HL-60 (cell line): ENCODE data around the gene DOCK1.

ENCODE experiments used
- DNase-seq, 2 experiments: peaks; one replicate each; pipeline ENCODE4 v3.0.0-alpha.2; 2010 to 2020; ENCODE audit warnings: low read depth in 1 of 2, low spot score in 1 of 2
- H3K27ac ChIP-seq: fragments of 250-450 bp; sonication (Bioruptor Pico); replicated peaks from 2 replicates; pipeline ENCODE4 v1.5.1; 2020; ENCODE audit warnings: mild to moderate bottlenecking, moderate library complexity
- H3K27me3 ChIP-seq: fragments of 250-450 bp; sonication (Bioruptor Pico); 2 replicates; pipeline ENCODE4 v1.5.1; 2021; ENCODE audit warnings: mild to moderate bottlenecking, moderate library complexity; ENCODE audit not compliant: insufficient read depth, poor library complexity, severe bottlenecking
- H3K4me3 ChIP-seq: replicated peaks from 2 replicates; pipeline ENCODE4 v1.5.1; 2011; ENCODE audit warnings: mild to moderate bottlenecking, control low read depth, low read length; ENCODE audit not compliant: insufficient read depth
- GABPA ChIP-seq: IDR thresholded peaks from 2 replicates; pipeline ENCODE4 v1.6.1; 2012; ENCODE audit warnings: low read depth
- POLR2AphosphoS5 ChIP-seq: IDR thresholded peaks from 2 replicates; pipeline ENCODE4 v1.6.1; 2012; ENCODE audit warnings: low read depth
- SPI1 ChIP-seq: IDR thresholded peaks from 2 replicates; pipeline ENCODE4 v1.6.1; 2012; ENCODE audit warnings: low read depth, mild to moderate bottlenecking, borderline replicate concordance
- TF ChIP-seq, protein P1 (sequence below): IDR thresholded peaks from one replicate; pipeline ENCODE4 v1.5.1; 2011; ENCODE audit warnings: low read length, control low read depth, inconsistent platforms; ENCODE audit not compliant: insufficient read depth
- TF ChIP-seq, protein P2 (sequence below): IDR thresholded peaks from 2 replicates; pipeline ENCODE4 v1.6.1; 2012; ENCODE audit warnings: low read depth; ENCODE audit not compliant: insufficient replicate concordance

The DOCK1 gene

DNA sequence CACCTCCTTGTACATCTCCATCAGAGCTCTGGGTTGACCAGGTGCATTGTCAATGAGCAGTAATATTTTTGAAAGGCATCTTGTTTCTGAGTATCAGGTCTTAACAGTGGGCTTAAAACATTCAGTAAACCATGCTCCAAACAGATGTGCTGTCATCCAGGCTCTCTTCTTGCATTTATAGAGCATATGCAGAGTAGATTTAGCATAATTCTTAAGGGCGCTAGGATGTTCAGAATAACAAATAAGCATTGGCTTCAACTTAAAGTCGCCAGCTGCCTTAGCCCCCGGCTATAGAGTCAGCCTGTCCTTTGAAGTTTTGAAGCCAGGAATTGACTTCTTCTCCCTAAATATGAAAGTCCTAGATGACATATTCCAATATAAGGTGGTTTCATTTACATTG, 421.7 kb downstream of the DOCK1 start:
- no peaks in the 10 kb centered on the region for H3K27me3 ChIP-seq
- TF ChIP-seq GABPA (no peak), SPI1 (no peak), POLR2AphosphoS5 (no peak)
- TF ChIP-seq, protein P1, sequence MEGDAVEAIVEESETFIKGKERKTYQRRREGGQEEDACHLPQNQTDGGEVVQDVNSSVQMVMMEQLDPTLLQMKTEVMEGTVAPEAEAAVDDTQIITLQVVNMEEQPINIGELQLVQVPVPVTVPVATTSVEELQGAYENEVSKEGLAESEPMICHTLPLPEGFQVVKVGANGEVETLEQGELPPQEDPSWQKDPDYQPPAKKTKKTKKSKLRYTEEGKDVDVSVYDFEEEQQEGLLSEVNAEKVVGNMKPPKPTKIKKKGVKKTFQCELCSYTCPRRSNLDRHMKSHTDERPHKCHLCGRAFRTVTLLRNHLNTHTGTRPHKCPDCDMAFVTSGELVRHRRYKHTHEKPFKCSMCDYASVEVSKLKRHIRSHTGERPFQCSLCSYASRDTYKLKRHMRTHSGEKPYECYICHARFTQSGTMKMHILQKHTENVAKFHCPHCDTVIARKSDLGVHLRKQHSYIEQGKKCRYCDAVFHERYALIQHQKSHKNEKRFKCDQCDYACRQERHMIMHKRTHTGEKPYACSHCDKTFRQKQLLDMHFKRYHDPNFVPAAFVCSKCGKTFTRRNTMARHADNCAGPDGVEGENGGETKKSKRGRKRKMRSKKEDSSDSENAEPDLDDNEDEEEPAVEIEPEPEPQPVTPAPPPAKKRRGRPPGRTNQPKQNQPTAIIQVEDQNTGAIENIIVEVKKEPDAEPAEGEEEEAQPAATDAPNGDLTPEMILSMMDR = no peak
- TF ChIP-seq, protein P2, sequence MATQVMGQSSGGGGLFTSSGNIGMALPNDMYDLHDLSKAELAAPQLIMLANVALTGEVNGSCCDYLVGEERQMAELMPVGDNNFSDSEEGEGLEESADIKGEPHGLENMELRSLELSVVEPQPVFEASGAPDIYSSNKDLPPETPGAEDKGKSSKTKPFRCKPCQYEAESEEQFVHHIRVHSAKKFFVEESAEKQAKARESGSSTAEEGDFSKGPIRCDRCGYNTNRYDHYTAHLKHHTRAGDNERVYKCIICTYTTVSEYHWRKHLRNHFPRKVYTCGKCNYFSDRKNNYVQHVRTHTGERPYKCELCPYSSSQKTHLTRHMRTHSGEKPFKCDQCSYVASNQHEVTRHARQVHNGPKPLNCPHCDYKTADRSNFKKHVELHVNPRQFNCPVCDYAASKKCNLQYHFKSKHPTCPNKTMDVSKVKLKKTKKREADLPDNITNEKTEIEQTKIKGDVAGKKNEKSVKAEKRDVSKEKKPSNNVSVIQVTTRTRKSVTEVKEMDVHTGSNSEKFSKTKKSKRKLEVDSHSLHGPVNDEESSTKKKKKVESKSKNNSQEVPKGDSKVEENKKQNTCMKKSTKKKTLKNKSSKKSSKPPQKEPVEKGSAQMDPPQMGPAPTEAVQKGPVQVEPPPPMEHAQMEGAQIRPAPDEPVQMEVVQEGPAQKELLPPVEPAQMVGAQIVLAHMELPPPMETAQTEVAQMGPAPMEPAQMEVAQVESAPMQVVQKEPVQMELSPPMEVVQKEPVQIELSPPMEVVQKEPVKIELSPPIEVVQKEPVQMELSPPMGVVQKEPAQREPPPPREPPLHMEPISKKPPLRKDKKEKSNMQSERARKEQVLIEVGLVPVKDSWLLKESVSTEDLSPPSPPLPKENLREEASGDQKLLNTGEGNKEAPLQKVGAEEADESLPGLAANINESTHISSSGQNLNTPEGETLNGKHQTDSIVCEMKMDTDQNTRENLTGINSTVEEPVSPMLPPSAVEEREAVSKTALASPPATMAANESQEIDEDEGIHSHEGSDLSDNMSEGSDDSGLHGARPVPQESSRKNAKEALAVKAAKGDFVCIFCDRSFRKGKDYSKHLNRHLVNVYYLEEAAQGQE = no peak
- no peak overlapping the region for H3K27ac ChIP-seq

DNA sequence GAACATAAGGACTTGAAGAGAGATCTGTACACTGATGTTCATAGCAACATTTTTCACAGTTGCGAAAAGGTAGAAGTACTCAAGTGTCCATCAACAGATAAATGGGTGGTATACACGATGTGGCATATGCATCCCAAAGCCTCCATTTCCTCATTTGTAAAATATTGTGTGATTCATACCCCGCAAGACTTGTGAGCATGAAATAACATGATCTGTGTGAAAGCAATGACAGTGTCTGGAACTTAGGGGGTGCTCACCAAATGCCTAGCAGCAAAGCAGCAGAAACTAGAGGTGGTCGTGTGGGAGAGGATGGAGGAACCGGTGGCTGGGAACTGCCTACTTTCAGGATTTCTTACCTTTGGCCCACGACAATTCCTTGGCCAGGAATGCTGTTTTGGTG, 426.5 kb downstream of the DOCK1 start:
- TF ChIP-seq, protein P2 = no peak
- TF ChIP-seq POLR2AphosphoS5 = no peak
- Histone ChIP-seq H3K4me3 (no peak overlapping the region), H3K27ac (no peak overlapping the region), H3K27me3 (no peaks in the 10 kb centered on the region)
- no peak for DNase-seq

More for the DNA sequence above, 421.7 kb downstream of the DOCK1 start:
- DNase-seq = no peak
- H3K4me3 ChIP-seq = no peak overlapping the region

DNA sequence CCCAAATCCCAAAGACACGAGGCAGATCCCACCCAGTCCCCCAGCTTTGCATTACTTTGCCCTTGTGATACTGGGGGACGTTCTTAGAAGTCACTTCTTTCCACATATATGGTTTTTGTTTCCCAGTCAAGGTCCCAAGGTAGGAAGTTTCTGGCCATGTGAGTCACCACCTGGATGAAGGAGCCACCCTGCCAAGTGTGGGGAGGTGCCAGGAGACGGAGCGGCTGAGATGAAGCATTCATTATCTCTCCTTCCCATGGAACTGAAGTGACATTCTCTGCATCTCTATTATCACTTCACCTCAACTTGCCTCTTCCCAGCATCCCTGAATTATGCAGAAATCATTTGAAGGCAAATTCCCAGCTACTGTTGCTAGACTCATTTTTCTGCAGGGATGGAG, 427.4 kb downstream of the DOCK1 start:
- H3K4me3 ChIP-seq = no peak overlapping the region
- TF ChIP-seq GABPA (no peak), SPI1 (no peak)
- TF ChIP-seq, protein P1 = no peak
- TF ChIP-seq, protein P2 = no peak

DNA sequence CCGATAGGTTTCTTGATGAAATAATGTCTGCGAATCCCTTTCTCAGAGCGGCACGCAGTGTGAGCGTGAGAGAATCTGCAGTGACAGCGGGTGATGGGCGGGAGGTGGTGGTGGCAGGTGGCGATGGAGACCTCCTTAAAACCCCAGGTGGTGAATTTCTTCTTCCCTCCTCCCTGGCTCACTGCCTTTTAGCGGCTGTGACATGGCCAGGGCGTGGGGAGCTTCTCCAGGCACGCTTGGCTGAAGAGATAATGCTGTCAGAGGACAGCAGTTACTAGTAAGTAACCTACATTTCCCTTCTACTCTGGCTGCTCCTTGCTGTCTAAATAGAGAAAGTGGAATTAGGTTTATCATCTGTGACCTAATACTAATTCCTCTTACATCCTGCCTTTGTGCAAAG, 432.6 kb downstream of the DOCK1 start:
- no peak for DNase-seq
- no peak overlapping the region for H3K27ac ChIP-seq
- no peaks in the 10 kb centered on the region for H3K27me3 ChIP-seq
- no peak overlapping the region for H3K4me3 ChIP-seq
- TF ChIP-seq SPI1 (no peak), POLR2AphosphoS5 (no peak)

More for the DNA sequence above, 427.4 kb downstream of the DOCK1 start:
- Histone ChIP-seq H3K27ac (no peak overlapping the region), H3K27me3 (no peaks in the 10 kb centered on the region)
- DNase-seq = no peak
